Spinal cord (tissue), 4 donors: ENCODE measurements around the gene RARS1. TPM values are rescaled to one million over a fixed set of nuclear protein-coding genes. Genes with fewer than 3 reads are reported as not detected.
A peak's percentile ranks its signal among the peaks of the same experiment; 100 is the strongest.

Source experiments
- polyA plus RNA-seq, 2 donors: library from polyadenylated mRNA; unstranded; fragments of 120-200 nt; gene quantifications; one replicate each; pipeline ENCODE4 v1.2.1, GENCODE V29; 2013; ENCODE audit not compliant: insufficient read length in 2 of 2
- small RNA-seq: library from RNA; depleted of rRNA; stranded (forward); fragments of <200 nt; gene quantifications from one replicate; pipeline ENCODE3, GENCODE V24; 2014; ENCODE audit warnings: low replicate concordance
- total RNA-seq, 2 donors: library from RNA; depleted of rRNA in 1 of 2; stranded (reverse); fragments of 120-200 nt in 1 of 2; fragments of >200 nt in 1 of 2; gene quantifications; one replicate each; pipeline versions ENCODE4 v1.2.3 to v1.2.4, GENCODE V29; 2013 to 2014

The RARS1 gene
- total and polyA plus RNA-seq, 4 donors = 46.0 to 134 (median 71.0) TPM

Small RNAs within 50 kb of the gene (small RNA-seq; reads per million reads assigned to genes)
- 2.1 reads per million, percentile 90 among the genes with 10 or more reads in this experiment for gene MIR103A1

Other genes starting within 250 kb of the RARS1 start
- gene WWC1, start 194.8 kb upstream of the RARS1 start, total RNA-seq = 10 to 100 TPM; 12.9 to 20.2 TPM
- gene WWC1, start 194.8 kb upstream of the RARS1 start, polyA plus RNA-seq = 10 to 100 TPM; 38.7 to 47.1 TPM
- 10 to 100 TPM; 15.5 to 17.4 TPM for gene FBLL1, start 42.8 kb downstream of the RARS1 start, total RNA-seq
- gene FBLL1, start 42.8 kb downstream of the RARS1 start, polyA plus RNA-seq = 10 to 100 TPM; 57.8 to 61.4 TPM
- 100 to 1,000 TPM in 1 of 2 donors, 10 to 100 TPM in 1; 66.0 to 161 TPM for gene PANK3, start 92.9 kb downstream of the RARS1 start, total RNA-seq
- gene PANK3, start 92.9 kb downstream of the RARS1 start, polyA plus RNA-seq = 10 to 100 TPM; 51.4 to 76.2 TPM